ENCODE results near the gene PLEKHF1.

DNA sequence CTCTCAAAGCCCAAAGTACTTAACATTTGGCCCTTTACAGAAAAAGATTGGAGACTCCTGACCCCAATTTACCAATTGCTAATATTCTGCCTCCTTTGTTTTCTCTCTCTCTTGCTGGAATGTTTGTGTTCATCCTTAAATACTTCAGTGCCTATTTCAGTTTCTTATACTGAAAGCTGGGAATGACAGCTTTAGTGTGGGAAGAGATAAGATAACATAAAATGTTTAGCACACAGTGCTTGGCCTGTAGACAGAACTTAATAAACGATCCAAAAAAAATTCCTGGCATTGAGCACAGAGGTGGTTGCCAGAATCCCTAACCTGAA is 3.0 kb upstream of the PLEKHF1 start:
- no peak for TF ChIP-seq EZH2phosphoT487 (IDR thresholded peaks at IDR 0.05; ENCODE audit: borderline replicate concordance, low read length)
- TF ChIP-seq, protein P1, sequence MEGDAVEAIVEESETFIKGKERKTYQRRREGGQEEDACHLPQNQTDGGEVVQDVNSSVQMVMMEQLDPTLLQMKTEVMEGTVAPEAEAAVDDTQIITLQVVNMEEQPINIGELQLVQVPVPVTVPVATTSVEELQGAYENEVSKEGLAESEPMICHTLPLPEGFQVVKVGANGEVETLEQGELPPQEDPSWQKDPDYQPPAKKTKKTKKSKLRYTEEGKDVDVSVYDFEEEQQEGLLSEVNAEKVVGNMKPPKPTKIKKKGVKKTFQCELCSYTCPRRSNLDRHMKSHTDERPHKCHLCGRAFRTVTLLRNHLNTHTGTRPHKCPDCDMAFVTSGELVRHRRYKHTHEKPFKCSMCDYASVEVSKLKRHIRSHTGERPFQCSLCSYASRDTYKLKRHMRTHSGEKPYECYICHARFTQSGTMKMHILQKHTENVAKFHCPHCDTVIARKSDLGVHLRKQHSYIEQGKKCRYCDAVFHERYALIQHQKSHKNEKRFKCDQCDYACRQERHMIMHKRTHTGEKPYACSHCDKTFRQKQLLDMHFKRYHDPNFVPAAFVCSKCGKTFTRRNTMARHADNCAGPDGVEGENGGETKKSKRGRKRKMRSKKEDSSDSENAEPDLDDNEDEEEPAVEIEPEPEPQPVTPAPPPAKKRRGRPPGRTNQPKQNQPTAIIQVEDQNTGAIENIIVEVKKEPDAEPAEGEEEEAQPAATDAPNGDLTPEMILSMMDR (IDR thresholded peaks at IDR 0.05; ENCODE audit: low read depth, low read length, poor library complexity, severe bottlenecking), result no peak

Data from DOHH2 (cell line).